ENCODE data around the gene ITGA2B. TPM values are rescaled to one million over a fixed set of nuclear protein-coding genes. Genes with fewer than 3 reads are reported as not detected.
A peak's percentile ranks its signal among the peaks of the same experiment; 100 is the strongest.

Gene ITGA2B
- total and polyA plus RNA-seq, 10 of the 15 experiments (the other 5 are each of a cell fraction or from before 2014, with no cell fraction given): 0.04 to 0.51 (median 0.21) TPM; not detected in 1

DNA sequence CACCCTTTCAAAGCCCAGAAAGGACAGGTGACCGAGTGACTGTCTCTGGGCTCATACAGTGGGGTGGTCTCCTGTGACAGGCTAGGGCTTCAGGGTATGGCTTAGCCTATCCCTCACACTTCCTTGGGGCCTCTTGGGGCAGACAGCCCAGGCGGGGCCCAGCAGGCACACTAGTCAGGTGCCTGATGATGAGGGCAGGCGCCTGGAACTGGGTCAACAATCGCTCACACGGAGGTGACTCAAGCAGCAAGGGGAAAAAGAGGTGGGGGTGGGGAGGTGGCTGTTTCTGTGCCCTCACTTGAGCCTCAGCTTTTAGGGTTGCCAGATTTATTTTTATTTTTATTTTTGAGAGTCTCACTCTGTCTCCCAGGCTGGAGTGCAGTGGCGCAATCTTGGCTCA is 50.7 kb downstream of the ITGA2B start:
- in situ Hi-C loops (cut with MboI): no loop called here
- CTCF ChIA-PET: interaction anchor here (1.0 kb wide), 2 partner anchors 129 to 135 kb away, joined by 3 read pairs; no protein-coding TSS in a partner anchor

DNA sequence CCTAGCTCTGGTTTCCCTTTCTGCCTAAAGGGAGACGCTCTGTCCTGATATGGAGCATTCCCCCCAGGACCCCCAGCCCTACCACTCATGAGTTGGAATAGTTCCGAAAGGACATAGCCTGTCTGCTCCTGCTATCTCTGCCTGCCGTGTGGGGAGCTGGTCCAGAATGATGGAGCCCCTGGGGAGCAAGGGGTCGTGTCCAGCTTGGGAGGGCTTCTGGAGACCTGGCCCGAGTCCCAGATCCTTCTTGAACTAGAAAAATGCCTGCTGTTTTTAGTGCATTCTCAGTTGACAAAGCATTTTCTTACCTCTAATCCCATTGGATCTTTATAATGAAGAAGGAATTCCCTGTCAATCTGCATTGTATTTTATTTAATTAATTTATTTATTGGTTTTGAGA is 53.5 kb downstream of the ITGA2B start:
- Histone ChIP-seq H3K9me3 (replicated peaks; ENCODE audit: control insufficient read depth, insufficient read depth, low read length) (no peaks in the 10 kb centered on the region), H2AFZ (ENCODE audit: control insufficient read depth, low read depth, low read length) (no peak overlapping the region), H3K27me3 (replicated peaks in 1 of 2; ENCODE audit: control insufficient read depth in 2 of 2, insufficient read depth in 2 of 2, low read length in 1 of 2) (no peaks in the 10 kb centered on the region), H3K27ac (ENCODE audit: control insufficient read depth, insufficient read depth) (no peak overlapping the region), H4K20me1 (ENCODE audit: control insufficient read depth, insufficient read depth) (no peaks in the 10 kb centered on the region), H3K79me2 (ENCODE audit: control insufficient read depth, insufficient read depth, low read length) (no peaks in the 10 kb centered on the region), H3K4me1 (ENCODE audit: control insufficient read depth, insufficient read depth, low read length) (peaks cover 5% of the 10 kb centered on the region), H3K4me3 (no peak overlapping the region), H3K4me2 (ENCODE audit: control insufficient read depth, insufficient read depth) (no peak overlapping the region), H3K9ac (ENCODE audit: control insufficient read depth, insufficient read depth, low read length) (no peak overlapping the region), H3K36me3 (ENCODE audit: control insufficient read depth in 2 of 2, insufficient read depth in 2 of 2, low read length in 1 of 2) (no peaks in the 10 kb centered on the region)
- TF ChIP-seq SMC3 (IDR thresholded peaks at IDR 0.05; ENCODE audit: borderline replicate concordance, low read length): no peak
- TF ChIP-seq ZSCAN29 (IDR thresholded peaks at IDR 0.05): no peak
- no peak for TF ChIP-seq EP300 (IDR thresholded peaks at IDR 0.05; ENCODE audit: borderline replicate concordance in 1 of 2, control insufficient read depth in 1 of 2, low read depth in 2 of 2, low read length in 2 of 2)
- no peak for TF ChIP-seq EED (IDR thresholded peaks at IDR 0.05; ENCODE audit: low read depth)
- TF ChIP-seq, protein P1, sequence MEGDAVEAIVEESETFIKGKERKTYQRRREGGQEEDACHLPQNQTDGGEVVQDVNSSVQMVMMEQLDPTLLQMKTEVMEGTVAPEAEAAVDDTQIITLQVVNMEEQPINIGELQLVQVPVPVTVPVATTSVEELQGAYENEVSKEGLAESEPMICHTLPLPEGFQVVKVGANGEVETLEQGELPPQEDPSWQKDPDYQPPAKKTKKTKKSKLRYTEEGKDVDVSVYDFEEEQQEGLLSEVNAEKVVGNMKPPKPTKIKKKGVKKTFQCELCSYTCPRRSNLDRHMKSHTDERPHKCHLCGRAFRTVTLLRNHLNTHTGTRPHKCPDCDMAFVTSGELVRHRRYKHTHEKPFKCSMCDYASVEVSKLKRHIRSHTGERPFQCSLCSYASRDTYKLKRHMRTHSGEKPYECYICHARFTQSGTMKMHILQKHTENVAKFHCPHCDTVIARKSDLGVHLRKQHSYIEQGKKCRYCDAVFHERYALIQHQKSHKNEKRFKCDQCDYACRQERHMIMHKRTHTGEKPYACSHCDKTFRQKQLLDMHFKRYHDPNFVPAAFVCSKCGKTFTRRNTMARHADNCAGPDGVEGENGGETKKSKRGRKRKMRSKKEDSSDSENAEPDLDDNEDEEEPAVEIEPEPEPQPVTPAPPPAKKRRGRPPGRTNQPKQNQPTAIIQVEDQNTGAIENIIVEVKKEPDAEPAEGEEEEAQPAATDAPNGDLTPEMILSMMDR (IDR thresholded peaks at IDR 0.05 in 2 of 3, conservative IDR thresholded peaks at IDR 0.05 in 1 of 3; ENCODE audit: control insufficient read depth in 2 of 3, extremely low read depth in 1 of 3, insufficient read depth in 1 of 3, low read depth in 3 of 3, low read length in 3 of 3): no peak
- TF ChIP-seq RAD51 (IDR thresholded peaks at IDR 0.05): no peak
- TF ChIP-seq ZNF622 (IDR thresholded peaks at IDR 0.05): no peak
- TF ChIP-seq BACH1 (IDR thresholded peaks at IDR 0.05; ENCODE audit: borderline replicate concordance): no peak
- no peak for TF ChIP-seq HDGF (IDR thresholded peaks at IDR 0.05)
- TF ChIP-seq CHD2 (IDR thresholded peaks at IDR 0.05; ENCODE audit: borderline replicate concordance, low read depth, low read length): no peak
- TF ChIP-seq SUPT20H (IDR thresholded peaks at IDR 0.05; ENCODE audit: borderline replicate concordance, control insufficient read depth, low read depth, low read length): no peak
- TF ChIP-seq TCF12 (IDR thresholded peaks at IDR 0.05; ENCODE audit: low read depth, low read length): no peak
- TF ChIP-seq SMAD5 (IDR thresholded peaks at IDR 0.05; ENCODE audit: low read depth): no peak
- 50% methylated on average over 5 of the region's 5 CpGs for WGBS (ENCODE audit: insufficient coverage, insufficient replicate concordance, low lambda C conversion rate, missing lambda C conversion rate)
- in situ Hi-C loops (cut with MboI) (no loop called here), intact Hi-C loops (cut with micrococcal nuclease; ENCODE audit: unreplicated experiment) (no loop called here)
- FAIRE-seq (no peak), DNase-seq (ENCODE audit: low read depth, low spot score) (no peak), ATAC-seq (no peak)
- CTCF ChIA-PET: interaction anchor here (0.6 to 9.1 kb wide), 6 partner anchors 11 to 168 kb away, joined by 3 to 154 read pairs (median 4); partner anchors contain the start of gene GRN
- RAD21 ChIA-PET (ENCODE audit: unreplicated experiment): interaction anchor here (2.0 kb wide), 1 partner anchor 10 kb away, joined by 8 read pairs; no protein-coding TSS in a partner anchor
- no TSS peak for BruUV-seq (replicated peaks)
- SMC1A ChIA-PET (ENCODE audit: uncharacterized antibody, unreplicated experiment): interaction anchor here (2.2 kb wide), 1 partner anchor 9 kb away, joined by 7 read pairs; the partner anchor contains the start of gene GRN
- POLR2A ChIA-PET: interaction anchor here (0.5 kb wide), 1 partner anchor 203 kb away, joined by 4 read pairs; no protein-coding TSS in a partner anchor

More for the DNA sequence above, 50.7 kb downstream of the ITGA2B start:
- TF ChIP-seq POLR2A (IDR thresholded peaks at IDR 0.05; ENCODE audit: low read depth, low read length) (no peak), BHLHE40 (IDR thresholded peaks at IDR 0.05; ENCODE audit: borderline replicate concordance in 1 of 2, low read depth in 2 of 2, low read length in 1 of 2) (peak in 1 of 2 experiments; percentile 19; a peak in 1 of 4 replicates)
- H3K9ac ChIP-seq (ENCODE audit: control insufficient read depth, insufficient read depth, low read length): no peak overlapping the region
- no peaks in the 10 kb centered on the region for H3K36me3 ChIP-seq (ENCODE audit: control insufficient read depth in 2 of 2, insufficient read depth in 2 of 2, low read length in 1 of 2)
- POLR2A ChIA-PET: no interaction called here
- H3K79me2 ChIP-seq (ENCODE audit: control insufficient read depth, insufficient read depth, low read length): no peaks in the 10 kb centered on the region
- no peaks in the 10 kb centered on the region for H3K27me3 ChIP-seq (replicated peaks in 1 of 2; ENCODE audit: control insufficient read depth in 2 of 2, insufficient read depth in 2 of 2, low read length in 1 of 2)
- SMC1A ChIA-PET (ENCODE audit: uncharacterized antibody, unreplicated experiment): interaction anchor here (0.6 kb wide), 1 partner anchor 183 kb away, joined by 3 read pairs; no protein-coding TSS in a partner anchor
- H3K9me3 ChIP-seq (replicated peaks; ENCODE audit: control insufficient read depth, insufficient read depth, low read length): no peaks in the 10 kb centered on the region
- H4K20me1 ChIP-seq (ENCODE audit: control insufficient read depth, insufficient read depth): no peaks in the 10 kb centered on the region
- H3K27ac ChIP-seq (ENCODE audit: control insufficient read depth, insufficient read depth): no peak overlapping the region
- RAD21 ChIA-PET (ENCODE audit: unreplicated experiment): interaction anchor here (1.2 kb wide), 1 partner anchor 9 kb away, joined by 5 read pairs; no protein-coding TSS in a partner anchor
- BruUV-seq (replicated peaks): no TSS peak
- ATAC-seq (peak; percentile 47), FAIRE-seq (no peak), DNase-seq (ENCODE audit: low read depth, low spot score) (no peak)
- intact Hi-C loops (cut with micrococcal nuclease; ENCODE audit: unreplicated experiment): no loop called here
- no peak overlapping the region for H3K4me3 ChIP-seq
- no peak overlapping the region for H2AFZ ChIP-seq (ENCODE audit: control insufficient read depth, low read depth, low read length)
- no peak overlapping the region for H3K4me2 ChIP-seq (ENCODE audit: control insufficient read depth, insufficient read depth)
- 39% methylated on average over 5 of the region's 6 CpGs for WGBS (ENCODE audit: insufficient coverage, insufficient replicate concordance, low lambda C conversion rate, missing lambda C conversion rate)
- H3K4me1 ChIP-seq (ENCODE audit: control insufficient read depth, insufficient read depth, low read length): no peaks in the 10 kb centered on the region

Measured in GM12878 (cell line).